ENCODE data around the gene TLR8.
A peak's percentile ranks its signal among the peaks of the same experiment; 100 is the strongest.

Gene TLR8

DNA sequence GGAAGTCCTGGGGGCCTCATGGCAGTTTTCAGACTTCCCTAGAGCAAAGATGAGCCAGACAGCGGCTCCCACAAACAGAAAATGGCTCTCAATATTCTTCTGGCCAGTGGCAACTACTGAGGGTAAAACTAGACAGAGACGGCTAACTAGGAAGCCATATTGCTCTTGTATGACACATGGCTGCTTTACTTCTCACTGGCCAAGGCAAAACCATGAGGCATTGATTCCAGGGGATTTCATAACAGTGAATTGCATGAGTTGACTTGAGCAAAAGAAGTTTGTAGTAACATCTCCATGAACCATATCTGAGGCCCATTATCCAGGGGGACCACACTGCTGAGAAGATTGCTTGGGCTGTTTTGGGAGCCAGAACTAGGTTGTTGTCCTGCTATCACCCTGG, 13.7 kb upstream of the TLR8 start:
- DNase-seq (ENCODE audit: insufficient read length, low spot score): no peak
- TF ChIP-seq POLR2A (IDR thresholded peaks at IDR 0.05; ENCODE audit: low read depth, low read length): no peak
- TF ChIP-seq TAF1 (IDR thresholded peaks at IDR 0.05; ENCODE audit: low read depth, low read length): no peak
- no peak for TF ChIP-seq POU2F2 (IDR thresholded peaks at IDR 0.05; ENCODE audit: low read depth, low read length)
- TF ChIP-seq POLR2AphosphoS5 (IDR thresholded peaks at IDR 0.05; ENCODE audit: low read depth, low read length): no peak
- no peak for TF ChIP-seq SPI1 (IDR thresholded peaks at IDR 0.05; ENCODE audit: low read depth, low read length)
- no peak for TF ChIP-seq PAX5 (IDR thresholded peaks at IDR 0.05; ENCODE audit: insufficient read depth, low read length, severe bottlenecking)
- FAIRE-seq: peak; percentile 86

DNA sequence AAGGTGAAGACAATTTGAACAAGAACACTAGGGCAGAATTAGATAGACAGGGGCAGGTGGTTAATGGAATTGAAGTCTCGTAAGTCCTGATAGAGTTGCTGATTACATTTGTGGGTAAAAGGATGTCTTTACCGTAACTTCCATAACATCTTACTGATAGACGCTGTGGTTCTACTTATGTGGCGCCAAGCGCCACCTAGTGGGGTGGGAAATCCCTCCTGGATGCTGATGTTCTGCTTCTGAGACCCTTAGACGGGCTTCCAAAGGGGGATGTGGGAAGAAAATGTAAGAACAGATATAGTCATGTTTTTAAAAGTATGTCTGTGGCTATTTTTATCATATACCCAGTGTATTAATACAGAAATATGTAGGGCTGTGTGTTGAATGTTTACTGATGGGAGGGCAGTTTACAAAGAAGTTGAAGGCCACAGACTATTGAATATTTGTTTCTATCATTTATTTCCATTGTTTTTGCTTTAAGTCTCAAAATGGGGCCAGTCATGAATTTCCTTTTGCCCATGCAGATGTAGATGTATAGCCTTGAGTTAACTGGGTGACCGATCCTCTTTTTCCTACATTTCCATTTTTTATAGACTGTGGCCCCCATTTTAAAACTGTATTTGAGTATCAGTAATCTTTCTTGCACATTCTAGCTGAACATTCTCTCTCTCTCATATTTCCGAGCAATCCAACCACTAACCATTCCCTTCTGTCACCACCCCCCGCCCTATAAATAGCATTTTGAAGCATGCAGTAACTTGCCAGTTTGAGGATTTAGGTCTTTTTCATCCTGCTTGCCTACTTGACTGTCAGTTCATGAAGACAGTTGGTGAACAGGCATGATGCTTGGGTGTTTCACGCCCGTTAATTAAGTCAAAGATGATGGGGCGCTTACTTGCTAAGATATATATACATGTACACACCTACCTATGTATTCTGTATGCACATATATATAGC, 12.1 kb upstream of the TLR8 start:
- TF ChIP-seq SPI1 (IDR thresholded peaks at IDR 0.05; ENCODE audit: low read depth, low read length) (no peak), PAX5 (IDR thresholded peaks at IDR 0.05; ENCODE audit: insufficient read depth, low read length, severe bottlenecking) (no peak)
- DNase-seq (ENCODE audit: insufficient read length, low spot score) (no peak), FAIRE-seq (peak; percentile 91)

DNA sequence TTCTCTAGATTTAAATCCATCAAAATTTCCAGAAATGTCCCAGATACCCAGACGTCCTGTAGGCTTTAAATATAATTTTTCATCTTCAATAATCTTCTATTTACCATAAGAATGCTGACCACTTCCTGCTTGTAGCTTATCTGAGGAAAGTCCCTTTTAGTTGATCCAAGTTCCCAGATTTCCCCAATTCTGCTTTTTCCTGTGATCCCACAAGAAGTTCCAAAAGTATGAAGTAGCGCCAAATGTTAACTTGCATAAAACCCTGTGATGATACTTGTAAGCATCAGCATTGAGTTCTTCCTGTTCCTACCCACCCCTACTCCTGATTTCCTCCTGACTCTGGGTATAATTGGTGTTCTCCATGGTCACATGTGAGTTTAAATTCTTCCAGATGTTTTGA, 10.6 kb upstream of the TLR8 start:
- FAIRE-seq (no peak), DNase-seq (ENCODE audit: insufficient read length, low spot score) (no peak)
- TF ChIP-seq POLR2A (IDR thresholded peaks at IDR 0.05; ENCODE audit: low read depth, low read length): no peak
- no peak for TF ChIP-seq POU2F2 (IDR thresholded peaks at IDR 0.05; ENCODE audit: low read depth, low read length)
- no peak for TF ChIP-seq POLR2AphosphoS5 (IDR thresholded peaks at IDR 0.05; ENCODE audit: low read depth, low read length)
- TF ChIP-seq PAX5 (IDR thresholded peaks at IDR 0.05; ENCODE audit: insufficient read depth, low read length, severe bottlenecking): no peak
- no peak for TF ChIP-seq SPI1 (IDR thresholded peaks at IDR 0.05; ENCODE audit: low read depth, low read length)
- TF ChIP-seq TAF1 (IDR thresholded peaks at IDR 0.05; ENCODE audit: low read depth, low read length): no peak

GRCh38 chrX:12896935-12897334, 9.5 kb upstream of the TLR8 start:
- TF ChIP-seq POLR2A (IDR thresholded peaks at IDR 0.05; ENCODE audit: low read depth, low read length): no peak
- no peak for TF ChIP-seq POLR2AphosphoS5 (IDR thresholded peaks at IDR 0.05; ENCODE audit: low read depth, low read length)
- TF ChIP-seq SPI1 (IDR thresholded peaks at IDR 0.05; ENCODE audit: low read depth, low read length): no peak
- FAIRE-seq (no peak), DNase-seq (ENCODE audit: insufficient read length, low spot score) (no peak)

- no peak for TF ChIP-seq SPI1 (IDR thresholded peaks at IDR 0.05; ENCODE audit: low read depth, low read length)
- no peak for TF ChIP-seq POLR2A (IDR thresholded peaks at IDR 0.05; ENCODE audit: low read depth, low read length)
- no peak for TF ChIP-seq POU2F2 (IDR thresholded peaks at IDR 0.05; ENCODE audit: low read depth, low read length)
- no peak for TF ChIP-seq POLR2AphosphoS5 (IDR thresholded peaks at IDR 0.05; ENCODE audit: low read depth, low read length)
- DNase-seq (ENCODE audit: insufficient read length, low spot score) (no peak), FAIRE-seq (no peak)
Measured at GRCh38 chrX:12898073-12898472, 8.3 kb upstream of the TLR8 start.

DNA sequence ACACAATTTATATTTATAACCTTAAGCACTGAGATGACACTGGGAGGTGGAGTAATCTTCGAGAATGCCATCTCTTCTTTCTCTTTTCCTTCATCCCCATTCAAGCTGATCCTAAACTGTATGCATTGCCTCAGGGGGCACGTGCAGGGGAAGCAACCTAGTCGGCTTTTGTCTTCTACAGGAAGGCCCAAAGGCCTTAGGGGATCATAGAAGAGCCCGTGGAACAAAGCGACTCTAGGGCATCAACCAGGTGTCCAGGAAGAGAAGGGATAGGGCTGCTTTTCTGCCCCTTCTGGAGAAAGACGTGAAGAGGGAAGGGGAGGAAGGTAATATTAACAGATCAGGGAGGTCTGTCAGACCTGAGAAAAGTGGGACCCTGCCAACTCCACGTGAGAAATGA, 6.9 kb upstream of the TLR8 start:
- FAIRE-seq (no peak), DNase-seq (ENCODE audit: insufficient read length, low spot score) (no peak)
- TF ChIP-seq POLR2AphosphoS5 (IDR thresholded peaks at IDR 0.05; ENCODE audit: low read depth, low read length) (no peak), TAF1 (IDR thresholded peaks at IDR 0.05; ENCODE audit: low read depth, low read length) (no peak), POU2F2 (IDR thresholded peaks at IDR 0.05; ENCODE audit: low read depth, low read length) (no peak), POLR2A (IDR thresholded peaks at IDR 0.05; ENCODE audit: low read depth, low read length) (no peak), PAX5 (IDR thresholded peaks at IDR 0.05; ENCODE audit: insufficient read depth, low read length, severe bottlenecking) (no peak), SPI1 (IDR thresholded peaks at IDR 0.05; ENCODE audit: low read depth, low read length) (no peak)

- TF ChIP-seq PAX5 (IDR thresholded peaks at IDR 0.05; ENCODE audit: insufficient read depth, low read length, severe bottlenecking) (no peak), TAF1 (IDR thresholded peaks at IDR 0.05; ENCODE audit: low read depth, low read length) (no peak), POU2F2 (IDR thresholded peaks at IDR 0.05; ENCODE audit: low read depth, low read length) (no peak), SPI1 (IDR thresholded peaks at IDR 0.05; ENCODE audit: low read depth, low read length) (no peak), POLR2A (IDR thresholded peaks at IDR 0.05; ENCODE audit: low read depth, low read length) (no peak), POLR2AphosphoS5 (IDR thresholded peaks at IDR 0.05; ENCODE audit: low read depth, low read length) (no peak)
- peak; percentile 41 for DNase-seq (ENCODE audit: insufficient read length, low spot score)
- FAIRE-seq: peak; percentile 73
Measured at GRCh38 chrX:12901486-12901885, 4.9 kb upstream of the TLR8 start.

DNA sequence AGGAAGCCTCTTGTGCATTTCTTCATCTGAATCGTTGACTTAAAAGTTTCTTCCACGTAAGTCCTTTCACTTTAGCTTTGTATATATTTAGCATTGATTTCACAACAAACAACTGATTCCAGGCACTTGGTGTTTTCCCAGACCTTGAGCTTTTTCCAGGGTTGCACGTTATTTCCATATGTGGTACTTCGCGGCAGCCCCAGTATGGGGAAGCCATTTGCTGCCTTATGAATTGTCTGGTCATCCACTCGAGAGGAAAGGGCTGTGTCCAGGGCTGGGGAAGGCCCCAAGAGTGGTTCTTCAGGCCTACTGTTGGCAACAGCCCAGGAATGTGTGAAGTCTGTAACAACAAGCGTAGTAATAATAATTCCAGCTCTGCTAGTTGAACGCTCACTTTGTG, 2.8 kb upstream of the TLR8 start:
- DNase-seq (ENCODE audit: insufficient read length, low spot score) (no peak), FAIRE-seq (peak; percentile 52)
- no peak for TF ChIP-seq SPI1 (IDR thresholded peaks at IDR 0.05; ENCODE audit: low read depth, low read length)

GRCh38 chrX:12910423-12911121, 4.2 kb downstream of the TLR8 start:
- FAIRE-seq: peak; percentile 56
- no peak for DNase-seq (ENCODE audit: insufficient read length, low spot score)
- TF ChIP-seq POLR2AphosphoS5 (IDR thresholded peaks at IDR 0.05; ENCODE audit: low read depth, low read length) (no peak), PAX5 (IDR thresholded peaks at IDR 0.05; ENCODE audit: insufficient read depth, low read length, severe bottlenecking) (no peak), POU2F2 (IDR thresholded peaks at IDR 0.05; ENCODE audit: low read depth, low read length) (no peak), POLR2A (IDR thresholded peaks at IDR 0.05; ENCODE audit: low read depth, low read length) (no peak), SPI1 (IDR thresholded peaks at IDR 0.05; ENCODE audit: low read depth, low read length) (no peak), TAF1 (IDR thresholded peaks at IDR 0.05; ENCODE audit: low read depth, low read length) (no peak)

DNA sequence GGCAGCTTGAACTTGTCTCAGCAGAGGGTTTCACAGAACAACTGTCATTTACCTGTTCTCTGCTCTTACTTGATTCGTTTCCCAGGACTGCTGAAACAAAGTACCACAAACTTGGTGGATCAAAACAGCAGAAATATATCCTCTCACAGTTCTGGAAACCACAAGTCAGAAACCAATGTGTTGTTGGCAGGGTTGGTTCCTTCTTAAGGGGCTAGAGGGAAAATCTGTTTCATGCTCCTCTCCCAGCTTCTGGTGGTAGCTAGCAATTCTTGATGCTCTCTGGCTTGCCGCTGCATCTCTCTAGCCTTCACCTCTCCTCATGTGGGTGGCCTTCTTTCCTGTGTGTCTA, 4.7 kb downstream of the TLR8 start:
- FAIRE-seq (no peak), DNase-seq (ENCODE audit: insufficient read length, low spot score) (no peak)
- no peak for TF ChIP-seq PAX5 (IDR thresholded peaks at IDR 0.05; ENCODE audit: insufficient read depth, low read length, severe bottlenecking)
- TF ChIP-seq POU2F2 (IDR thresholded peaks at IDR 0.05; ENCODE audit: low read depth, low read length): no peak
- TF ChIP-seq POLR2A (IDR thresholded peaks at IDR 0.05; ENCODE audit: low read depth, low read length): no peak
- TF ChIP-seq POLR2AphosphoS5 (IDR thresholded peaks at IDR 0.05; ENCODE audit: low read depth, low read length): no peak
- no peak for TF ChIP-seq TAF1 (IDR thresholded peaks at IDR 0.05; ENCODE audit: low read depth, low read length)
- TF ChIP-seq SPI1 (IDR thresholded peaks at IDR 0.05; ENCODE audit: low read depth, low read length): no peak
